GM23248 (cell line): Measurements from ENCODE around the gene SNCA. TPM values are rescaled to one million over a fixed set of nuclear protein-coding genes. Genes with fewer than 3 reads are reported as not detected.

Experiments
- DNase-seq: peaks from one replicate; pipeline ENCODE4 v3.0.0-alpha.2; 2015
- H2AFZ ChIP-seq: fragments of 200-600 bp; sonication (generic); 2 replicates; pipeline ENCODE4 v1.6.1; 2016; ENCODE audit warnings: antibody characterized with exemption
- H3F3A ChIP-seq: fragments of 200-600 bp; sonication (generic); 2 replicates; pipeline ENCODE4 v1.6.1; 2016; ENCODE audit warnings: mild to moderate bottlenecking, antibody characterized with exemption, mixed run types; ENCODE audit not compliant: insufficient read depth
- H3K27ac ChIP-seq: fragments of 200-600 bp; sonication (generic); 2 replicates; pipeline ENCODE4 v1.5.1; 2016; ENCODE audit warnings: mild to moderate bottlenecking
- H3K27me3 ChIP-seq: fragments of 200-600 bp; sonication (generic); replicated peaks from 2 replicates; pipeline ENCODE4 v1.6.1; 2016; ENCODE audit warnings: mild to moderate bottlenecking; ENCODE audit not compliant: insufficient read depth
- H3K36me3 ChIP-seq: fragments of 200-600 bp; sonication (generic); 2 replicates; pipeline ENCODE4 v1.6.1; 2016; ENCODE audit warnings: low read depth, mild to moderate bottlenecking
- H3K4me1 ChIP-seq: fragments of 200-600 bp; sonication (generic); 2 replicates; pipeline ENCODE4 v1.6.1; 2016; ENCODE audit warnings: mild to moderate bottlenecking; ENCODE audit not compliant: insufficient read depth
- H3K4me2 ChIP-seq: fragments of 200-600 bp; sonication (generic); one replicate; pipeline ENCODE4 v1.6.1; 2016; ENCODE audit warnings: mild to moderate bottlenecking; ENCODE audit not compliant: unreplicated experiment
- H3K4me3 ChIP-seq: fragments of 200-600 bp; sonication (generic); 2 replicates; pipeline ENCODE4 v1.5.1; 2016; ENCODE audit warnings: mild to moderate bottlenecking
- H3K79me2 ChIP-seq: fragments of 200-600 bp; sonication (generic); 2 replicates; pipeline ENCODE4 v1.6.1; 2016; ENCODE audit warnings: mild to moderate bottlenecking; ENCODE audit not compliant: insufficient read depth
- H3K9ac ChIP-seq: fragments of 200-600 bp; sonication (generic); 2 replicates; pipeline ENCODE4 v1.6.1; 2016; ENCODE audit warnings: mild to moderate bottlenecking
- H3K9me2 ChIP-seq: fragments of 200-600 bp; sonication (generic); 2 replicates; pipeline ENCODE4 v1.6.1; 2016; ENCODE audit warnings: mixed run types, mild to moderate bottlenecking, moderate library complexity; ENCODE audit not compliant: insufficient read depth
- H3K9me3 ChIP-seq: fragments of 200-600 bp; sonication (generic); one replicate; pipeline ENCODE4 v1.6.1; 2017; ENCODE audit warnings: low read depth
- H4K20me1 ChIP-seq: fragments of 200-600 bp; sonication (generic); 2 replicates; pipeline ENCODE4 v1.6.0; 2016; ENCODE audit not compliant: insufficient read depth
- EZH2 ChIP-seq: fragments of 200-600 bp; sonication (generic); IDR thresholded peaks from 2 replicates; pipeline ENCODE4 v1.6.1; 2018; ENCODE audit warnings: antibody characterized with exemption, mild to moderate bottlenecking; ENCODE audit not compliant: insufficient read depth, poor library complexity, severe bottlenecking
- EZH2phosphoT487 ChIP-seq: fragments of 200-600 bp; sonication (generic); IDR thresholded peaks from 2 replicates; pipeline ENCODE4 v1.6.1; 2018; ENCODE audit warnings: antibody characterized with exemption, moderate library complexity, mild to moderate bottlenecking, low read depth; ENCODE audit not compliant: insufficient read depth
- WGBS, 2 experiments: methylation state at CpG; one replicate each; pipeline ENCODE4 v1.1.6; 2015 to 2017; ENCODE audit warnings: low lambda C conversion rate in 2 of 2, low coverage in 1 of 2; ENCODE audit errors: missing lambda C conversion rate in 2 of 2; 5-methylcytosine and 5-hydroxymethylcytosine counted together
- in situ Hi-C: fragments of 300-500 bp; cut with MboI; formaldehyde crosslinking; loops from 2 replicates; pipeline ENCODE4 v1.15.0; 2020
- polyA plus RNA-seq: library from polyadenylated mRNA; unstranded; fragments of >200 nt; fragmentation: Nextera tagmentation; extraction: Ambion mirVana; gene quantifications from 2 replicates; pipeline ENCODE4 v1.2.1, GENCODE V29; 2016
- total RNA-seq: library from RNA; depleted of rRNA; stranded (reverse); fragments of >200 nt; shearing (Covaris generic); gene quantifications from 2 replicates; pipeline ENCODE4 v1.2.3, GENCODE V29; 2014

SNCA gene
- total and polyA plus RNA-seq, 2 experiments from 2014 or later = 0.25 TPM; not detected in 1

GRCh38 chr4:89837385-89837992, 528 bp upstream of the SNCA start:
- Histone ChIP-seq H3K4me3 (peak overlapping the region; percentile 68), H3K79me2 (no peaks in the 10 kb centered on the region), H4K20me1 (no peaks in the 10 kb centered on the region), H3K9me2 (no peaks in the 10 kb centered on the region; the same call in 1 of the 2 replicates), H3K9me3 (no peaks in the 10 kb centered on the region), H3K27me3 (peaks cover 72% of the 10 kb centered on the region), H3K36me3 (no peaks in the 10 kb centered on the region), H3K9ac (no peak overlapping the region), H3K4me2 (peak overlapping the region; percentile 67), H2AFZ (peak overlapping the region; percentile 71), H3K27ac (no peak overlapping the region), H3F3A (no peaks in the 10 kb centered on the region), H3K4me1 (no peaks in the 10 kb centered on the region)
- WGBS, 2 experiments = 4 to 5% methylated on average over 25 to 30 of the region's 30 CpGs
- no peak for TF ChIP-seq EZH2
- TF ChIP-seq EZH2phosphoT487 = no peak
- DNase-seq = peak; percentile 20
- in situ Hi-C loops = no loop called here

- peak; percentile 35 for TF ChIP-seq EZH2
- no peak; the same call in 1 of the 2 replicates for TF ChIP-seq EZH2phosphoT487
- H3K79me2 ChIP-seq = no peaks in the 10 kb centered on the region
- H3K27ac ChIP-seq = no peak overlapping the region
- H3K9me2 ChIP-seq = no peaks in the 10 kb centered on the region; the same call in 1 of the 2 replicates
- 5% methylated on average over 33 of the region's 33 CpGs for WGBS, 2 experiments
- no peaks in the 10 kb centered on the region for H3F3A ChIP-seq
- H3K36me3 ChIP-seq = no peaks in the 10 kb centered on the region
- H3K9ac ChIP-seq = no peak overlapping the region
- peaks cover 63% of the 10 kb centered on the region for H3K27me3 ChIP-seq
- peak overlapping the region; percentile 71; the same call in 1 of the 2 replicates for H2AFZ ChIP-seq
- in situ Hi-C loops = no loop called here
- peak; percentile 3 for DNase-seq
- no peaks in the 10 kb centered on the region for H4K20me1 ChIP-seq
- H3K4me1 ChIP-seq = no peaks in the 10 kb centered on the region
- H3K9me3 ChIP-seq = no peaks in the 10 kb centered on the region
- peak overlapping the region; percentile 68; the same call in 1 of the 2 replicates for H3K4me3 ChIP-seq
- peak overlapping the region; percentile 67 for H3K4me2 ChIP-seq
Measured at GRCh38 chr4:89836031-89836745, 773 bp downstream of the SNCA start.

- Histone ChIP-seq H3F3A (no peaks in the 10 kb centered on the region), H3K9me3 (no peaks in the 10 kb centered on the region), H4K20me1 (no peaks in the 10 kb centered on the region), H3K27ac (no peak overlapping the region), H3K4me2 (no peak overlapping the region), H3K9ac (no peak overlapping the region), H3K4me1 (no peaks in the 10 kb centered on the region), H3K36me3 (no peaks in the 10 kb centered on the region), H3K79me2 (no peaks in the 10 kb centered on the region), H3K4me3 (no peak overlapping the region), H3K9me2 (no peaks in the 10 kb centered on the region; the same call in 1 of the 2 replicates), H3K27me3 (peaks cover 57% of the 10 kb centered on the region), H2AFZ (no peak overlapping the region)
- TF ChIP-seq EZH2 = no peak
- no peak for TF ChIP-seq EZH2phosphoT487
- DNase-seq = no peak
- in situ Hi-C loops = no loop called here
- WGBS, 2 experiments = 83 to 100% methylated on average over 1 of the region's 1 CpG
Measured at GRCh38 chr4:89835413-89835812, 1.5 kb downstream of the SNCA start.

- Histone ChIP-seq H3K4me2 (no peak overlapping the region), H3K9me2 (no peaks in the 10 kb centered on the region; the same call in 1 of the 2 replicates), H3K79me2 (no peaks in the 10 kb centered on the region), H3K27me3 (peaks cover 49% of the 10 kb centered on the region), H3F3A (no peaks in the 10 kb centered on the region), H2AFZ (no peak overlapping the region), H3K9me3 (no peaks in the 10 kb centered on the region), H3K4me3 (no peak overlapping the region), H3K27ac (no peak overlapping the region), H3K4me1 (no peaks in the 10 kb centered on the region), H4K20me1 (no peaks in the 10 kb centered on the region), H3K9ac (no peak overlapping the region), H3K36me3 (no peaks in the 10 kb centered on the region)
- in situ Hi-C loops = no loop called here
- DNase-seq = no peak
- TF ChIP-seq EZH2phosphoT487 = no peak
- TF ChIP-seq EZH2 = no peak
- 29 to 36% methylated on average over 1 of the region's 1 CpG for WGBS, 2 experiments
Measured at GRCh38 chr4:89834486-89835209, 2.3 kb downstream of the SNCA start.
